Measurements from ENCODE around the gene RER1. TPM values are rescaled to one million over a fixed set of nuclear protein-coding genes. Genes with fewer than 3 reads are reported as not detected.

The RER1 gene
- total RNA-seq, 2 donors from 2014 or later, result 120 to 180 TPM

DNA sequence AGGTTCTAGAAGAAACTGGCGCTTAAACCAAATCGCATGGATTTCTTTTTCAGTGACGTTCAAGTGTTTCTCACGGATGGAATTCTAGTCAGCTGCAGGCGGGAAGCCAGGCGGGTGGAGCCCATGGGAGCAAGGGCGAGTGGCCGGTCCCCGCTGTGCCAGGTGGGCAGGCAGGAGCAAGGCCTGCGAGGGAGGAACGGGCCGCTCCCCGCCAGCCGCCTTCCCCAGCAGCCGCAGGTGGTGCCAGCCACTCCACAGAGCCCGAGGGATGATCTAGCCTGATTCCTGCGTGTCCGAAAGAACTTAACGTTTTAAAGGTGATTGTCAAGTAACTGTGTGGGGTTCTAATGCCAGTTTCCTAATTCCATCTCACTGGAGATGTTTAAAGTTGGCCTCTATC, 11.6 kb downstream of the RER1 start:
- Mint-ChIP-seq H3K9me3 (no peaks in the 10 kb centered on the region), H3K4me3 (no peak overlapping the region), H3K27ac (no peak overlapping the region), H3K36me3 (ENCODE audit: low read depth) (peaks cover 73% of the 10 kb centered on the region), H3K4me1 (peaks cover 8% of the 10 kb centered on the region), H3K27me3 (no peaks in the 10 kb centered on the region)
- ATAC-seq (replicated peaks), result no peak

DNA sequence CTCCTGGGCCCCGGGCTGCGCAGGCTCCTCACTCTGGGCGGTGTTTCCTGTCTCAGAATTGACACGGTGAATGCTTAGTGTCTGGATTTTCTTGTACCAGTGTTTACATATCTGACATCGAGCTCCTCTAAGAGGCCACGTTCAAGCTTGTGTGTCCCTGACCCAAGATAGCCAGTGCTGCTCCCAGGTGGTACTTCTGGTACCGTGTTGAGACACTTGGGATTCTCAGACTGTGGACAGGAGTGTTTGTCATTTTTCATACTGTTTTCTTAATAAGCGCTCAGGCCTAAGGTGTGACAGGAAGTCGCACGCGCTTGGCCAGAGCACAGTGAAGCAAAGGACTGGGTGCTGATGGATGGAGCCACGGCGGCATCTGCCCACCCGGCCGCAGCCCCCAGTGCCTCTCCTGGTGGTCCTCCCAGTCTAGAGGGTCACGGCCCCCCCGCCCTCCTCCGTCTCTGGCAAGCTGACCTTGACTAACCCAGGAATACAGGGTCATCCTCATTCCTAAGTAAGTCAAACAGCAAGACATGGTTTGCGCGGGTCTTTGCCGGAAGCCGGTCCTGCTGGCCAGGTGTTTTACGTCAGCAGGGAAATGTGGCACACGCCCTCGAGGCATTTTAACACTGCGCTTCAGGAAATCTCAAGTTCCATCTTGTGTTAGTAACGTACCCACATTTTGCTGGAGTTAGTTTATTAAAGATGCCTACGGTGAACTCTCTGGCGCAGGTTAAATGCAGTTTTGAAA, 12.7 kb downstream of the RER1 start:
- Mint-ChIP-seq H3K4me1 (peaks cover 8% of the 10 kb centered on the region), H3K9me3 (no peaks in the 10 kb centered on the region), H3K27ac (no peak overlapping the region), H3K27me3 (no peaks in the 10 kb centered on the region), H3K4me3 (no peak overlapping the region), H3K36me3 (ENCODE audit: low read depth) (peaks cover 67% of the 10 kb centered on the region)
- no peak for ATAC-seq (replicated peaks)

DNA sequence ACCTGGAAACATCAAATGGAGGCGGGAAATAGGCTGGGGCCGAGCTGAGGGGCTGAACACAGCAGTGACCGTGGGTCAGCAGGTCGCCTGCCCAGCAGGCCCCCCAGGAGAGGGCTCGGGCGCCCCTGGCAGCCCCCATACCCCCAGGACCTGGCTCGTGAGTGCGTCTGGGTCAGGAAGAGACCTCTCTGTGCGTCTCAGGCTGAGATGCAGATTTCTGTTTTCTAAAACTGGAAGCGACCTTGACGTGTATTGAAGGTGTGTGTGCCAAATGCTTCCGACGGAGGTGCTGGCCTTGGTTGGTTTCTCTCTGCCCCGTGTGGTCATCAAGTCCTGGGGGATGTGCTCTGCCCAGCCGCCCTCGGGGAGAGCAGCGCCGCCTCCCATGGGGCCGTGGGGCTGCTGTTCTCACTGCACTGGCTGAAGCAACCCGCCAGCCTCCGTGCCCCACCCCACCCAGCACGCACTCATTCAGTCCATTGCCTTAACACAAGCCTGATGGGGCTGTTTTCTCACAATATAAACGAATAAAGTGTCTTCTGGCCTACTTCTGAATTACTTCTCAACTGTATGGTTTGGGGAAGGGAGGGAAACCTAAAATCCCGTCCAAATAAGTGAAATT, 13.4 kb downstream of the RER1 start:
- ATAC-seq (replicated peaks), result no peak
- Mint-ChIP-seq H3K4me1 (peaks cover 8% of the 10 kb centered on the region), H3K4me3 (no peak overlapping the region), H3K36me3 (ENCODE audit: low read depth) (peaks cover 62% of the 10 kb centered on the region), H3K27ac (no peak overlapping the region), H3K9me3 (no peaks in the 10 kb centered on the region), H3K27me3 (no peaks in the 10 kb centered on the region)

DNA sequence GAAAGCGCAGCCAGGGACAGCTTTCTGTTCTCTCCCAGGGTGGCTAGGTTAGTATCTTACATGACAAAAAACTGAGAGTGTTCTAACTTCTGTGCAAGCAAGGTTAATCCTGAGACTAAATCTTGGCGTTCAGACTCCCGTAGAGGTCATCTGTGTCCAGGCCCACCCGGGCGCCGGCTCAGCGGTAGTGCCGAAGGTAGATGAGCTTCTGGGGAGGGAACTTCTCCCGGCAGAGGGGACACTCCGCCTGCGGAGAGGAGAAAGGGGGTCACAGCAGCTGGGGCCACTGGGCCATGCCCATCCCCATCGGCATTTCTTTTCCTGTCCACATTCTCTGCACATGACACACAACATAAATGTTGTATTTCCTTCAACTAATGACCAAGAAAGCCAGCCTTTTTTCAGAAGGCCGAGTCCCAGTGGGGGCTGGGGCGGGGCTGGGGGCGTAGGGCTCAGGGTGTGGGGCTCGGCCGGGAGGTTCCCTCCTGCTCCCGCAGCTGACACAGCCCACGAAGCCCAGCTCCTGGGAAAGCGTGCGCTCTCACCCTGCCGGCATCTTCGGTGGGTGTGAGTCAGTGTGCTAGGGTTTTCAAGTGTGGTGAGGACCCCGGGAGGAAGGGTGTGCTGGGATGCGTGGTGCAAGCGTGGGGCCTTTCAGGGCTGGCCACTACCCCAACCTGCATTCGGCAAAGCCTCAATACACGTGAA, 14.1 kb downstream of the RER1 start:
- Mint-ChIP-seq H3K4me3 (no peak overlapping the region), H3K9me3 (no peaks in the 10 kb centered on the region), H3K4me1 (peaks cover under 1% of the 10 kb centered on the region), H3K27me3 (no peaks in the 10 kb centered on the region), H3K27ac (no peak overlapping the region), H3K36me3 (ENCODE audit: low read depth) (peaks cover 54% of the 10 kb centered on the region)
- no peak for ATAC-seq (replicated peaks)

DNA sequence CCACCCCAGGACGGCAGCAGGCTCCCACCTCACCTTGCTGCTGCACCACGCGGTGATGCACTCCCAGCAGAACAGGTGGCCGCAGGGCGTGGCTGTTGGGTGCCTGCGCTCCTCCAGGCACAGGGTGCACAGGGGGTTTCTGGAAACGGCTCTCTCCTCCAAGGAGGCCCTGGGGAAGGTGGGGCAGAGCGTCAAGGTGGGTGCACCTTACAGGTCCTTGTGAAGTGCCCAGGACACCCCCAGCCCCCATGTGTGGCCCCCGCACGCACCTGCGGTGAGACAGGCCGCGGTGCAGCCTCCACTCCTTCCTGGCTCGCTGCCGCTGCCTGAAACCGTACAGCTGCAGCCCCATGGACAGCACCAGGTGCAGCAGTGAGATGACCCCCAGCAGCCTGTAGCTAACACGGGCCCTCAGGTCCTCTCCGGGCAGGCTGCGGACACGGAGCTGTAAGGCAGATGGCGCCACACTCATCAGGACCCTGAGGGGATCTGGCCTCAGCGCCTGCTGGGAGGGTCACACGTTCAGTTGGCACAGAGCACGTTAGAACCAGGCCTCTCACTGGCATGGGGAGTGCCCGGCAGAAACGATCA, 14.9 kb downstream of the RER1 start:
- Mint-ChIP-seq H3K27me3 (no peaks in the 10 kb centered on the region), H3K36me3 (ENCODE audit: low read depth) (peaks cover 49% of the 10 kb centered on the region), H3K4me3 (no peak overlapping the region), H3K27ac (no peak overlapping the region), H3K9me3 (no peaks in the 10 kb centered on the region), H3K4me1 (no peaks in the 10 kb centered on the region)
- ATAC-seq (replicated peaks), result no peak

DNA sequence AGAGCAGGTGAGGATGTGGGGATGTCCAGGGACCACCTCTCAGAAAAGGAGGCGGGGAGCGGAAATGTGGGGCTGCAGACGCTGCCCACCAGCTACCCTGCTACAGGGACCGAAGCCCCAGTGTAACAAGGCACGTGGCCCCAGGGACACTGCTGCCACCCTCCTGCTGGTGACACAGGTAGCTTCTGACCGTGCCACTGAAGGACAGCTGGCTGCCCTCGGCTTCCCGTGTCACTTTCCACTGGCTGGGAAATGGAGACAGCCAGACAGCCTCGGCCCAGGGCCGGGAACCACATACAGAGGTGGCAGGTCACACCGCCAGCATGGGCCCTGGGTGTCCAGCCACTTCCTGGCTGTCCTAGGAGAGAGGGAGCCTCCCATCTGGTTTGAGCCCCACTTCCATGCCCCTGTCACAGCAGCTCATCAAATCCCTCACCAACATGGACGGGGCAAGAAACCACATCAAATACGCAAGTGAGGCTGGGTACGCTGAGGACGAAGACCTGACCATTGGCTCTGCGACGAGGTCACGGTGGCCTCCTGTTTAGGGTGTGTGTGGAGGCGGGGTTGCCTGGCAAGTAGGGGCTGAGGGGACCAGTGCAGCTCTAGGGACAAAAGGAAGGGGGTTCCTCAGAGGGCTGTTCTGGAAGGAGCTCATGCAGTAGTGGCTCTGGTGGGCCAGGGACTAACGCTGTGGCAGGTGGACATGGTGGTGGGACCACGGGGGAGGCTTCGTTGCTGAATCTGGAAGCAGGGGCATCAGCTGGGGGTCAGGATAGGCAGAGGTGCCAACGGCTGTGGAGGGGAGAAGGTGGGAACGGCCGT, 15.7 kb downstream of the RER1 start:
- no peak for ATAC-seq (replicated peaks)

DNA sequence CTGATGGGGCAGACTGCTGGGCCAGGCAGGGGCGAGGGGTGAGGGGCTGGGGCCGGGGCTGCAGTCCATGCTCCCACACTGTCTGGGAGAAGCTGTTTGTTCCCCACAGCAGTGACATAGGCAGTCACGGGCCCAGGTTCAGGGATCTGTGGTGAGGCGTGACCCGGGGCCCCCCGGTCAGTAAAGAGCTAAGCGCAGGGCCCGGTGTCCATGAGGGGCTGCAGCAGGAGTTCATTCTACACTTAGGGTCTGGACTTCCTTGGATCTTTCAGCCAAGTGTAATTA, 16.3 kb downstream of the RER1 start:
- no peak overlapping the region for H3K27ac Mint-ChIP-seq
- no peak for ATAC-seq (replicated peaks)
- H3K9me3 Mint-ChIP-seq, result no peaks in the 10 kb centered on the region
- peaks cover 35% of the 10 kb centered on the region for H3K36me3 Mint-ChIP-seq (ENCODE audit: low read depth)
- no peaks in the 10 kb centered on the region for H3K27me3 Mint-ChIP-seq
- H3K4me1 Mint-ChIP-seq, result no peaks in the 10 kb centered on the region
- no peak overlapping the region for H3K4me3 Mint-ChIP-seq

More for the DNA sequence above, 15.7 kb downstream of the RER1 start:
- Mint-ChIP-seq H3K4me1 (no peaks in the 10 kb centered on the region), H3K9me3 (no peaks in the 10 kb centered on the region), H3K27ac (no peak overlapping the region), H3K27me3 (no peaks in the 10 kb centered on the region), H3K4me3 (no peak overlapping the region), H3K36me3 (ENCODE audit: low read depth) (peaks cover 41% of the 10 kb centered on the region)

DNA sequence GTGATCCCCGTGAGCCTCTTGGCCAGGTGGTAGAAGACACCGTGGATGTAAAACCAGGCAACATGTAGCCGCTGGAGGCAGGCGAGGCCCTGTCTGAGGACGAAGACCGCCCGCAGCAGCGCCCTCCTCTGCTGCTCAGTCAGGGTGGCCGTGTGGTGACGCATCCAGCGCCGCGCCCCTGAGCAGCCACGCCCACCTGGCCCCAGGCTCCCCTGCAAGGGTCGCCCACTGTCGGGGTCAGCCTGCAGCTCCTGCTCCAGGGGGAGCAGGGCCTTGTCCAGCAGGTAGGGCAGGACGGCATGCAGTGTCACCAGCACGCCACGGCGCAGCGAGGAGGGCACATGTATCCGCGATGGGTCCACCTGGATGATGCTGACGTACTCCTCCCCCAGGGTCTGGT, 16.8 kb downstream of the RER1 start:
- Mint-ChIP-seq H3K27ac (no peak overlapping the region), H3K9me3 (no peaks in the 10 kb centered on the region), H3K36me3 (ENCODE audit: low read depth) (peaks cover 30% of the 10 kb centered on the region), H3K27me3 (no peaks in the 10 kb centered on the region), H3K4me1 (no peaks in the 10 kb centered on the region), H3K4me3 (no peak overlapping the region)
- no peak for ATAC-seq (replicated peaks)

DNA sequence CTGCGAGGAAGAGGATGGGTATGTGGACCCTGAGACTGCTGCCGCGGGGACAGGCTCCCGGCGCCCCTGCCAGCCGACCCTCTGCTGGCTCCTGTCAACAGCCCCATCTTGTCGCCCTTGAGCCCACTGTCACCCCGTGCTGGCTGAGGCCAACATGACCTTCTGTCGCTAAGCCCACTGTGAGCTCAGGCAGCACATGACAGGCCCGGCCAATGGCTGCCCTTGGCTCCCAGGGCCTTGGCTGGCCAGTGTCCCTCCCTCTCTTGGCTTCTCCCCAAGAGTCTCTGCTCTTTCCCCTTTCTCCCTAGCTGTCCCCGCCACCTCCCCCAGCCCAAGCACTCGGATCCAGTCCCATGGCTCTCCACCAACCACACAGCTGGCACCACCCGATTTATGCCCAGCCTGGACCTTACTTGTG, 17.2 kb downstream of the RER1 start:
- Mint-ChIP-seq H3K27ac (peak overlapping the region; percentile 46), H3K27me3 (no peaks in the 10 kb centered on the region), H3K36me3 (ENCODE audit: low read depth) (peaks cover 27% of the 10 kb centered on the region), H3K4me1 (peaks cover under 1% of the 10 kb centered on the region), H3K9me3 (no peaks in the 10 kb centered on the region), H3K4me3 (no peak overlapping the region)
- no peak for ATAC-seq (replicated peaks)

DNA sequence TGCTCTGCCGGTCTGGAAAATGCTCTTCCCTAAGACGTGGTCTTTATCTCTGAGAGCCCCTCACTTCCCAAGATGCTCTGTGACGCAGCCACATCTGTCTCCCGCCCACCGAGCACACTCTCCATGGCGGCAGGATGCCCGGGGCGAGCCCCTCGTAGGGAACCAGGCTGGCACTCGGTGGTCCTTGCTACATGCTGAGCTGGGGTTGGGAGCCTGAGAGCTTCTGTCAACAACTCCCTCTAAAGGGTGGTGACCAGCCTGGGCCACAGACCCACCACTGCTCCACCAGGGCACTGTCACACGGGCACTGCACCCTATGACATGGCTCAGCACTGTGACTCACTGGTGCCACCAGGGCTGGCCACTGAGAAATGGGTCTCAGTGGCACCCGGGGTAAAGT, 18.1 kb downstream of the RER1 start:
- Mint-ChIP-seq H3K4me1 (peaks cover 7% of the 10 kb centered on the region), H3K4me3 (no peak overlapping the region), H3K36me3 (ENCODE audit: low read depth) (peaks cover 23% of the 10 kb centered on the region), H3K27ac (peak overlapping the region; percentile 46), H3K9me3 (no peaks in the 10 kb centered on the region), H3K27me3 (no peaks in the 10 kb centered on the region)
- ATAC-seq (replicated peaks), result no peak

DNA sequence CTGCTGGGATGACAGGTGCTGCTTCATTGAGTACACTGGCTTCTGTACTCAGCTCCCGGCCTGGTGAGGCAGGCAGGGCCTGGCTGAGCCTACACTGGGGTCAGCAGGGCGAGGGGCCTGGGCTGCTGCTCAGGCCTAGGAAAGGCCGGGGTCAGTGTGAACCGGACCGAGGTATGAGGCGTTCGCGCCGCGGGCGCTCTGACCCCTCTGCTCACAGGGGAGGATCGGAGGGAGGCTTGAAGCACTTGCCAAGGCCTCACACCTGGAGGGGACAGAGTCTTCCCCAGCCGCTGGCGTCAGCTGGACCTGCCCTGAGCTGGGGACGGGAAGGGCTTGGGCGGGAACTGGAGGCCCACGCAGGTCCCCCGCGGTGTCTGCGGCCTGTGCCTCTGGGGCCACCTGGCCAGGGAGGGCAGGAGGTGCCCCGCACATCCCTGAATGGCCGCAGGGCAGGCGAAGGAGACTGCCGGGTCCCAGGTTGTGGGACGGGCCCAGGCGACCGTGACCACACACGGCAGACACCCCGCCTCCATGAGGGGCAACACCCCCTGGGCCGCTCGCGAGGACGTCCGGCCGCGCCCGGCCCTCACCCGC, 20.3 kb downstream of the RER1 start:
- Mint-ChIP-seq H3K27me3 (no peaks in the 10 kb centered on the region), H3K4me3 (peak overlapping the region; percentile 92), H3K4me1 (peaks cover 19% of the 10 kb centered on the region), H3K36me3 (ENCODE audit: low read depth) (peaks cover 14% of the 10 kb centered on the region), H3K27ac (peak overlapping the region; percentile 79), H3K9me3 (no peaks in the 10 kb centered on the region)
- peak; percentile 26 for ATAC-seq (replicated peaks)

DNA sequence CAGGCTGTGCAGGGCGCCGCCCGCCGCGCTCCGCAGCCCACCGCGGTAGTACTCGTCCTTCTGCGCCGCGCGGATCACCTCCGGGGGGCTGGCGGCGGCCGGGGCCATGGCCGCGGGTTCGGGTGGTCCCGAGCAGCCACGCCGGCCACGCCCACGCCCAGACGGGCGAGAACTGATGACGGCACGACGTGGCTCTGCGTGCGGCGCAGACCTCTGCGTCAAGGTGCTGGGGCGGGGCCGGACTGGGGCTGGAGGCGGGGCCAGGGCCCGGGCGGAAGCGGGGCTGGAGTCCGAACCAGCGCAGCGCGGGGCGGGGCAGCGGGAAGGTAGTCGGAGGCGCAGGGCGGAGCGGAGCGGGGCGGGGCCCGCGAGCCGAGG, 20.7 kb downstream of the RER1 start, which contains the start of gene PEX10:
Gene PEX10, minus strand, starts transcription at position 170 of the 378 bp plus-strand sequence. Its CDS starts 62 bp downstream, at position 108.
- peak; percentile 93 for ATAC-seq (replicated peaks)

DNA sequence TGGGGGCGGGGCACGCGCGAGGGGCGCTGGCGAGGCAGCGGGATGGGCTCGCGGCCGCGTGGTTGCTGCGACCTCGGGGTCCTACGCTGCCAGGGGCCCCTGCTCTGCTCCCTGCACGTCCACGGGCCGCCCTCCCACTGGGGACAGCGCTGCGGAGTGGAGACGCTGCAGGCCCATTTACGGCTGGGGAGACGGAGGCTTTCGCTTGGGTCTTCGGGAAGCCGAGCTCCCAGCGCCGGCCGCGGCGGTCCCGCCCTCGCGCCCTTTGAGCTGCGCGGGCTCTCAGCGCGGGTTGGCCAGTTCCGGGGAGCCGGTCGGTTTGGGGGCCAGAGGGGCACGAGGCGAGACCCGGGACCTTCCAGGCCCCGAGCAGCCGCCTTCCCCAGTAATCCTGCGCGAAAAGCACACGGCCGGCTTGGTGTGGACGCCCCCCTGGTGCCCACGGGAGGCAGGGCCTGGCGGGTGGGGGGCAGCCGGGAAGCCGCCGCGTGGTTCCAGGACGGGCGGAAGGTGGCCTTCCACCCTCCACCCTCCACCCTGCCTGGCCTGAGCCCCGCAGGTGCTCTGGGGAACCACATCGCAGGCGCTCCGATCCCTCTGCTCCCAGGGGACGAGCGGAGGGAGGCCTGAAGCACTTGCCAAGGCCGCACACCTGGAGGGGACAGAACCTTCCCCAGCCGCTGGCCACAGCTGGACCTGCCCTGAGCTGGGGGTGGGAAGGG, 21.3 kb downstream of the RER1 start:
- Mint-ChIP-seq H3K4me1 (peaks cover 22% of the 10 kb centered on the region), H3K9me3 (no peaks in the 10 kb centered on the region), H3K27me3 (no peaks in the 10 kb centered on the region), H3K27ac (no peak overlapping the region), H3K36me3 (ENCODE audit: low read depth) (peaks cover 11% of the 10 kb centered on the region), H3K4me3 (peak overlapping the region; percentile 92)
- ATAC-seq (replicated peaks), result peak; percentile 49

More for the DNA sequence above, 20.7 kb downstream of the RER1 start, which contains the start of gene PEX10:
- H3K4me1 Mint-ChIP-seq, result peaks cover 22% of the 10 kb centered on the region
- H3K4me3 Mint-ChIP-seq, result peak within 1 kb of the TSS; percentile 92
- H3K27ac Mint-ChIP-seq, result peak within 1 kb of the TSS; percentile 79
- no peaks in the 10 kb centered on the region for H3K9me3 Mint-ChIP-seq
- no peaks in the 10 kb centered on the region for H3K27me3 Mint-ChIP-seq
- H3K36me3 Mint-ChIP-seq (ENCODE audit: low read depth), result peaks cover 11% of the 10 kb centered on the region

All from activated T-helper 17 cell treated with anti-CD3 and anti-CD28 coated beads, Interleukin-2, amount 50 U/mL, for 72 hours (primary cell).